MCF 10A (cell line): Measurements from ENCODE around the gene BCL3. TPM values are rescaled to one million over a fixed set of nuclear protein-coding genes. Genes with fewer than 3 reads are reported as not detected.

Source experiments
- BruUV-seq: library from RNA; stranded (reverse); fragments of 400-500 nt; replicated peaks from 2 replicates; lab custom pipeline; 2021; lab: Mats Ljungman, UMichigan
- CTCF ChIA-PET: fragments of 300-600 bp; sonication (Branson Sonifier 250); formaldehyde crosslinking; extraction: SDS; loops from one replicate; lab custom pipeline; 2021; ENCODE audit warnings: antibody characterized with exemption, inconsistent platforms; lab: Yijun Ruan, JAX
- POLR2A ChIA-PET: fragments of 300-600, 350-650 bp; sonication (Branson Sonifier 250); formaldehyde crosslinking; extraction: SDS; loops from one replicate; lab custom pipeline; 2020; ENCODE audit warnings: antibody characterized with exemption, inconsistent platforms; lab: Yijun Ruan, JAX
- DNase-seq: peaks from one replicate; pipeline ENCODE4 v3.0.0-alpha.2; 2018; ENCODE audit not compliant: unreplicated experiment
- H3K27ac Mint-ChIP-seq: one replicate; pipeline ENCODE4 v1.8.0; 2022; ENCODE audit warnings: mild to moderate bottlenecking, low read depth, mixed read lengths; ENCODE audit not compliant: unreplicated experiment
- H3K27me3 Mint-ChIP-seq: one replicate; pipeline ENCODE4 v1.8.0; 2022; ENCODE audit warnings: mixed read lengths; ENCODE audit not compliant: insufficient read depth, unreplicated experiment
- H3K36me3 Mint-ChIP-seq: one replicate; pipeline ENCODE4 v1.8.0; 2022; ENCODE audit warnings: mild to moderate bottlenecking, moderate library complexity, mixed read lengths; ENCODE audit not compliant: insufficient read depth, unreplicated experiment
- H3K4me1 Mint-ChIP-seq: one replicate; pipeline ENCODE4 v1.8.0; 2022; ENCODE audit warnings: mixed read lengths; ENCODE audit not compliant: insufficient read depth, unreplicated experiment
- H3K4me3 Mint-ChIP-seq: one replicate; pipeline ENCODE4 v1.8.0; 2022; ENCODE audit warnings: mild to moderate bottlenecking, moderate library complexity, mixed read lengths; ENCODE audit not compliant: unreplicated experiment
- H3K9me3 Mint-ChIP-seq: one replicate; pipeline ENCODE4 v1.8.0; 2022; ENCODE audit warnings: mixed read lengths; ENCODE audit not compliant: unreplicated experiment
- intact Hi-C: fragments of 100-400 bp; cut with micrococcal nuclease; formaldehyde crosslinking; loops from 2 replicates; pipeline ENCODE4 v1.14.1; 2022
- total RNA-seq: library from RNA; stranded (reverse); gene quantifications from 2 replicates; pipeline ENCODE4 v1.2.3, GENCODE V29; 2022
- TF ChIP-seq, protein P1 (sequence below): fragments of 200-600 bp; IDR thresholded peaks from one replicate; pipeline ENCODE4 v1.8.0; 2022; ENCODE audit warnings: antibody characterized with exemption, mild to moderate bottlenecking; ENCODE audit not compliant: unreplicated experiment

Gene BCL3
- total RNA-seq, 1 experiment from 2014 or later = 24.4 TPM

DNA sequence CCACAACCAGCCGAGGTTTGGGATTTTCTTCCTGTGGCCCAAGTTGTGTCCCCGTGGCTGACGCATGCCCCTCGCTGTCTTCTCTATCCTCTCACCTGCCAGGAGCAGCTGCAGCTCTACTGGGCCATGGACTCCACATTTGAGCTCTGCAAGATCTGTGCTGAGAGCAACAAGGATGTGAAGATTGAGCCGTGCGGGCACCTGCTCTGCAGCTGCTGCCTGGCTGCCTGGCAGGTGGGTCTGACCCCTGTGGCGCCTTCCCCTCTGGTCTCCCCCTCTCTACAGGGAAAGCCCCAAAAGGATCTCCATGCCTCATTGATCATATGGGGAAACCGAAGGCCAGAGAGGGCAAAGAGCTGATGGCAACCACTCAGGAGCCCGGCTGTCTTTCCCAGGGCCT is 43.8 kb downstream of the BCL3 start:
- BruUV-seq = no TSS peak
- Mint-ChIP-seq H3K27me3 (no peaks in the 10 kb centered on the region), H3K4me1 (no peaks in the 10 kb centered on the region), H3K9me3 (no peaks in the 10 kb centered on the region), H3K36me3 (peaks cover 29% of the 10 kb centered on the region), H3K27ac (no peak overlapping the region), H3K4me3 (no peak overlapping the region)
- CTCF ChIA-PET = interaction anchor here (0.6 to 0.7 kb wide), 2 partner anchors 84 to 126 kb away, joined by 3 to 4 read pairs; no protein-coding TSS in a partner anchor
- no peak for DNase-seq
- intact Hi-C loops = no loop called here
- TF ChIP-seq, protein P1, sequence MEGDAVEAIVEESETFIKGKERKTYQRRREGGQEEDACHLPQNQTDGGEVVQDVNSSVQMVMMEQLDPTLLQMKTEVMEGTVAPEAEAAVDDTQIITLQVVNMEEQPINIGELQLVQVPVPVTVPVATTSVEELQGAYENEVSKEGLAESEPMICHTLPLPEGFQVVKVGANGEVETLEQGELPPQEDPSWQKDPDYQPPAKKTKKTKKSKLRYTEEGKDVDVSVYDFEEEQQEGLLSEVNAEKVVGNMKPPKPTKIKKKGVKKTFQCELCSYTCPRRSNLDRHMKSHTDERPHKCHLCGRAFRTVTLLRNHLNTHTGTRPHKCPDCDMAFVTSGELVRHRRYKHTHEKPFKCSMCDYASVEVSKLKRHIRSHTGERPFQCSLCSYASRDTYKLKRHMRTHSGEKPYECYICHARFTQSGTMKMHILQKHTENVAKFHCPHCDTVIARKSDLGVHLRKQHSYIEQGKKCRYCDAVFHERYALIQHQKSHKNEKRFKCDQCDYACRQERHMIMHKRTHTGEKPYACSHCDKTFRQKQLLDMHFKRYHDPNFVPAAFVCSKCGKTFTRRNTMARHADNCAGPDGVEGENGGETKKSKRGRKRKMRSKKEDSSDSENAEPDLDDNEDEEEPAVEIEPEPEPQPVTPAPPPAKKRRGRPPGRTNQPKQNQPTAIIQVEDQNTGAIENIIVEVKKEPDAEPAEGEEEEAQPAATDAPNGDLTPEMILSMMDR = no peak
- POLR2A ChIA-PET = no interaction called here

DNA sequence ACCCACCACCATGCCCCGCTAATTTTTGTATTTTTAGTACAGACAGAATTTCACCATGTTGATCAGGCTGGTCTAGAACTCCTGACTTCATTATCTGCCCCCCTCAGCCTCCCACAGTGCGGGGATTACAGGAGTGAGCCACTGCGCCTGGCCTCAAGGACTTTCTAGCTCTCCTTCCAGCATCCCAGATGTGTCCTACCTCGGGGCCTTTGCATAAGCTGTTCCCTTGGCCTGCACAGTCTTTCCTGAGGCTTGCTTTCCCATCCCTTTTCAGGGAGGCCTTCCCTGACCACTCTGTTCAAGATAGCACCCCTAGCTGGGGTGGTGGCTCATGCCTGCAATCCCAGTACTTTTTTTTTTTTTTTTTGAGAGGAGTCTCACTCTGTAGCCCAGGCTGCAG is 46.1 kb downstream of the BCL3 start:
- Mint-ChIP-seq H3K27me3 (no peaks in the 10 kb centered on the region), H3K9me3 (no peaks in the 10 kb centered on the region), H3K27ac (no peak overlapping the region), H3K4me3 (no peak overlapping the region), H3K36me3 (peaks cover 29% of the 10 kb centered on the region), H3K4me1 (no peaks in the 10 kb centered on the region)
- intact Hi-C loops = no loop called here
- no TSS peak for BruUV-seq
- POLR2A ChIA-PET = no interaction called here
- no peak for DNase-seq
- TF ChIP-seq, protein P1 = no peak
- CTCF ChIA-PET = interaction anchor here (0.7 to 3.9 kb wide), 3 partner anchors 8 to 136 kb away, joined by 3 to 27 read pairs (median 4); no protein-coding TSS in a partner anchor

DNA sequence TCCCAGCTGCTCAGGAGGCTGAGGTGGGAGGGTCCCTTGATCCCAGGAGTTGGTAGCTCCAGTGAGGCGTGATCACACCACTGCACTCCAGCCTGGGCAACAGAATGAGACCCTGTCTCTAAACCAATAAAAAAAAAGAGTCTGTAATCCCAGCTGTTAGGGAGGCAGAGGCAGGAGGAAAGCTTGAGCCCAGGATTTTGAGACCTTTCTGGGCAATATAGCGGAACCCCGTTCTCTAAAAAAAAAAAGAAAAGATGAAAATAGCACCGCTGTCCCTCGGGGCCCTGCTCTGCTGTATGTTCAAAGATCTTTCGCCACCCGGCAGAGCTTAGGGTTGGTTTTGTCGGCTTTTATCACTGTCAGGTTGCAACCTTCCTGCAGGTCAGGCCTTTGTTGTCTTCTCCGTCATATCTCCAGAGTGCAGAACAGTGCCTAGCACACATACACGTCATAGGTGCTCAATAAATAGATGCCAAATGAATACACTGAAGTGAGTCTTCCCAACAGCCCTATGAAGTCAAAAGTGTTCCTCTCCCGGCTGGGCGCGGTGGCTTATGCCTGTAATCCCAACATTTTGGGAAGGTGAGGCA is 47.0 kb downstream of the BCL3 start:
- TF ChIP-seq, protein P1 = no peak
- no peaks in the 10 kb centered on the region for H3K27me3 Mint-ChIP-seq
- H3K9me3 Mint-ChIP-seq = no peaks in the 10 kb centered on the region
- intact Hi-C loops = no loop called here
- no peak overlapping the region for H3K27ac Mint-ChIP-seq
- CTCF ChIA-PET = interaction anchor here (1.1 to 3.9 kb wide), 4 partner anchors 9 to 72 kb away, joined by 4 to 27 read pairs (median 8); no protein-coding TSS in a partner anchor
- peaks cover 29% of the 10 kb centered on the region for H3K36me3 Mint-ChIP-seq
- POLR2A ChIA-PET = no interaction called here
- no peaks in the 10 kb centered on the region for H3K4me1 Mint-ChIP-seq
- BruUV-seq = no TSS peak
- DNase-seq = no peak
- H3K4me3 Mint-ChIP-seq = no peak overlapping the region

DNA sequence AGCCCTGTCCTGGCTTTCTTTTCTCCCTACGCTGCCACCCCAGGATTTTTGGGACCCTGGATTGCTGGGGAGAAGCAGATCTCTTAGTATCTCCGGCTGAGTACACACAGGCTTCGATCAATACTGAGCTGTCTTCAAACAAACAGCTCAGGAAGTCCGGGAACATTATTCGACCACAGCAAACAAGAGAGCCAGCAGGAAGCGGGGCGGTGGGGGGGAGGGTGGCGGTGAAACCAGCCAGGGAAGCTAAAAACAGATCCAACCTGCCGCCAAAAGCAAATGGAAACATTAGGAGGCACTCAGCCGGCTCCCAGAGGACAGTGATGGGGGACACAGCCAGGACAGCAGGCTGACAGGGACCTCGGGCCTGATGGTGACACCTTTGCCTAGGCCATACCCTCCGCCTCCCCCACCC is 48.2 kb downstream of the BCL3 start:
- TF ChIP-seq, protein P1 = no peak
- Mint-ChIP-seq H3K9me3 (no peaks in the 10 kb centered on the region), H3K36me3 (peaks cover 29% of the 10 kb centered on the region), H3K27ac (no peak overlapping the region), H3K27me3 (no peaks in the 10 kb centered on the region), H3K4me1 (no peaks in the 10 kb centered on the region), H3K4me3 (no peak overlapping the region)
- ChIA-PET POLR2A (no interaction called here), CTCF (interaction anchor here (2.8 to 3.9 kb wide), 2 partner anchors 13 to 73 kb away, joined by 8 to 27 read pairs; no protein-coding TSS in a partner anchor)
- no peak for DNase-seq
- intact Hi-C loops = no loop called here
- BruUV-seq = no TSS peak
